Stimulated activated CD4-positive, alpha-beta T cell treated with anti-CD3 and anti-CD28 coated beads, Interleukin-15, amount 100 ng/mL, for 48 hours (primary cell): ENCODE data around the gene SGF29.
"Not testable (repeated sequence)": the region's sequence is repeated elsewhere in the genome, so short reads cannot be mapped to it uniquely, and the experiment has no call there.

ENCODE experiments used
- DNase-seq, 2 donors: peaks; one replicate each; pipeline ENCODE4 v3.0.0-alpha.2; 2020; ENCODE audit warnings: low read depth in 2 of 2

Gene SGF29

GRCh38 chr16:28612359-28613280 is 58.9 kb downstream of the SGF29 start:
- DNase-seq = not testable (repeated sequence)

GRCh38 chr16:28613912-28614311 is 60.2 kb downstream of the SGF29 start:
- DNase-seq = not testable (repeated sequence)

- not testable (repeated sequence) for DNase-seq
Measured at GRCh38 chr16:28614561-28614960, 60.8 kb downstream of the SGF29 start.

GRCh38 chr16:28615486-28616223 is 61.9 kb downstream of the SGF29 start:
- DNase-seq = peak in 1 of 2 donors; percentile 24

- DNase-seq = not testable (repeated sequence)
Measured at GRCh38 chr16:28616224-28616577, 62.5 kb downstream of the SGF29 start.

- DNase-seq = no peak
Measured at GRCh38 chr16:28616636-28617035, 62.9 kb downstream of the SGF29 start.

- DNase-seq = no peak
Measured at GRCh38 chr16:28617874-28618273, 64.2 kb downstream of the SGF29 start.

GRCh38 chr16:28620316-28620715 is 66.6 kb downstream of the SGF29 start:
- DNase-seq = not testable (repeated sequence)

GRCh38 chr16:28621481-28622155 is 67.9 kb downstream of the SGF29 start:
- DNase-seq = no peak

- DNase-seq = not testable (repeated sequence)
Measured at GRCh38 chr16:28622532-28623171, 68.9 kb downstream of the SGF29 start.

- DNase-seq = peak; percentile 59 to 66
Measured at GRCh38 chr16:28623172-28623711, 69.5 kb downstream of the SGF29 start.

- not testable (repeated sequence) for DNase-seq
Measured at GRCh38 chr16:28630905-28631304, 77.2 kb downstream of the SGF29 start.

- not testable (repeated sequence) for DNase-seq
Measured at GRCh38 chr16:28636093-28636823, 82.5 kb downstream of the SGF29 start.

GRCh38 chr16:28637765-28638164 is 84.0 kb downstream of the SGF29 start, which contains the start of gene NPIPB8:
NPIPB8 (plus strand) TSS chr16:28638065; CDS start chr16:28638361, 296 bp downstream.
- not testable (repeated sequence) for DNase-seq

GRCh38 chr16:28638359-28638758 is 84.6 kb downstream of the SGF29 start:
- not testable (repeated sequence) for DNase-seq

GRCh38 chr16:28639959-28640358 is 86.2 kb downstream of the SGF29 start:
- not testable (repeated sequence) for DNase-seq
